Panc1 (cell line): ENCODE measurements around the gene DCAF5. TPM values are rescaled to one million over a fixed set of nuclear protein-coding genes. Genes with fewer than 3 reads are reported as not detected.

Experiments used
- ATAC-seq: fragments of 200-7000 bp; cut with Tn5 transposase; 2 replicates; pipeline ENCODE4 v1.9.1; 2020; ENCODE audit warnings: mild to moderate bottlenecking, moderate library complexity
- BruUV-seq: library from RNA; stranded (reverse); fragments of 400-500 nt; replicated peaks from 2 replicates; lab custom pipeline; 2021; lab: Mats Ljungman, UMichigan
- CTCF ChIA-PET: fragments of 300-600 bp; sonication (Branson Sonifier 250); formaldehyde crosslinking; loops from one replicate; lab custom pipeline; 2022; ENCODE audit warnings: antibody characterized with exemption; lab: Charles Lee
- POLR2A ChIA-PET: fragments of 300-600 bp; sonication (Branson Sonifier 250); formaldehyde crosslinking; loops from one replicate; lab custom pipeline; 2022; ENCODE audit warnings: antibody characterized with exemption; lab: Charles Lee
- DNase-seq: peaks from one replicate; pipeline ENCODE4 v3.0.0-alpha.2; 2010; ENCODE audit warnings: low read depth, low spot score
- H3K27ac ChIP-seq: 2 replicates; pipeline ENCODE4 v1.5.1; 2011; ENCODE audit warnings: mild to moderate bottlenecking, low read length, inconsistent platforms
- H3K27me3 ChIP-seq: fragments of 200-500 bp; sonication (Bioruptor generic); 2 replicates; pipeline ENCODE4 v1.6.0; 2014; ENCODE audit warnings: low read length, inconsistent platforms; ENCODE audit not compliant: control insufficient read depth, insufficient read depth
- H3K36me3 ChIP-seq: fragments of 200-500 bp; sonication (Bioruptor generic); 2 replicates; pipeline ENCODE4 v1.5.1; 2014; ENCODE audit warnings: inconsistent platforms, mild to moderate bottlenecking, low read length, moderate library complexity; ENCODE audit not compliant: control insufficient read depth, insufficient read depth
- H3K4me1 ChIP-seq: 2 replicates; pipeline ENCODE4 v1.5.1; 2011; ENCODE audit warnings: inconsistent platforms, mild to moderate bottlenecking, low read length, moderate library complexity; ENCODE audit not compliant: control insufficient read depth, insufficient read depth
- H3K4me3 ChIP-seq, 2 experiments: 2 replicates each; pipeline ENCODE4 v1.5.1; 2011 to 2012; ENCODE audit warnings: low read depth in 2 of 2, low read length in 2 of 2, mild to moderate bottlenecking in 2 of 2, inconsistent platforms in 1 of 2, moderate library complexity in 1 of 2
- H3K9me3 ChIP-seq: fragments of 200-500 bp; sonication (Bioruptor generic); 2 replicates; pipeline ENCODE4 v1.5.1; 2014; ENCODE audit warnings: low read depth, mild to moderate bottlenecking, inconsistent platforms, low read length, moderate library complexity; ENCODE audit not compliant: control insufficient read depth, insufficient read depth
- CTCF ChIP-seq: fragments of 450-650 bp; IDR thresholded peaks from 2 replicates; pipeline ENCODE4 v1.5.1; 2017; ENCODE audit warnings: mild to moderate bottlenecking
- POLR2AphosphoS5 ChIP-seq: IDR thresholded peaks from 2 replicates; pipeline ENCODE4 v1.6.1; 2012; ENCODE audit warnings: mild to moderate bottlenecking, low read depth, low read length, moderate library complexity
- REST ChIP-seq, 2 experiments: IDR thresholded peaks; 2 replicates each; pipeline ENCODE4 v1.6.1; 2011 to 2012; ENCODE audit warnings: low read depth in 2 of 2, control low read depth in 1 of 2, low read length in 1 of 2, mild to moderate bottlenecking in 1 of 2, moderate library complexity in 1 of 2; ENCODE audit not compliant: insufficient read depth in 1 of 2
- SIN3A ChIP-seq: IDR thresholded peaks from 2 replicates; pipeline ENCODE4 v1.6.1; 2012; ENCODE audit warnings: low read depth, mild to moderate bottlenecking, low read length, moderate library complexity, borderline replicate concordance; ENCODE audit not compliant: insufficient read depth
- TCF7L2 ChIP-seq: IDR thresholded peaks from 2 replicates; pipeline ENCODE4 v1.6.1; 2011; ENCODE audit warnings: mild to moderate bottlenecking, low read depth, low read length, inconsistent platforms
- in situ Hi-C: cut with HindIII; loops from 2 replicates; pipeline ENCODE4 v1.10.0; 2016; ENCODE audit warnings: low sequenced_read_pairs, low pct_unique_long_range_greater_than_20kb
- intact Hi-C: fragments of 100-400 bp; cut with micrococcal nuclease; formaldehyde crosslinking; loops from one replicate; pipeline ENCODE4 v1.10.0; 2022; ENCODE audit not compliant: unreplicated experiment
- total RNA-seq: library from RNA; stranded (reverse); gene quantifications from one replicate; pipeline ENCODE4 v1.2.1, GENCODE V29; 2021; ENCODE audit not compliant: unreplicated experiment

Gene DCAF5
- total RNA-seq, 1 experiment from 2014 or later: 27.6 TPM

GRCh38 chr14:69005432-69006148, 147.3 kb downstream of the DCAF5 start:
- peak; percentile 35 for DNase-seq
- H3K36me3 ChIP-seq: no peaks in the 10 kb centered on the region
- ChIA-PET POLR2A (interaction anchor here (0.7 kb wide), 1 partner anchor 121 kb away, joined by 3 read pairs; no protein-coding TSS in a partner anchor), CTCF (no interaction called here)
- H3K27ac ChIP-seq: no peak overlapping the region
- peaks cover 6% of the 10 kb centered on the region for H3K4me1 ChIP-seq
- intact Hi-C loops: no loop called here
- no peak for TF ChIP-seq SIN3A
- ATAC-seq: peak; percentile 84
- no peaks in the 10 kb centered on the region for H3K9me3 ChIP-seq
- H3K27me3 ChIP-seq: no peaks in the 10 kb centered on the region
- no peak overlapping the region for H3K4me3 ChIP-seq
- in situ Hi-C loops: no loop called here
- BruUV-seq: no TSS peak

GRCh38 chr14:69004731-69005431, 148.0 kb downstream of the DCAF5 start:
- DNase-seq (no peak), ATAC-seq (no peak)
- Histone ChIP-seq H3K27ac (no peak overlapping the region), H3K4me1 (peaks cover 6% of the 10 kb centered on the region), H3K27me3 (no peaks in the 10 kb centered on the region), H3K36me3 (no peaks in the 10 kb centered on the region), H3K4me3 (no peak overlapping the region), H3K9me3 (no peaks in the 10 kb centered on the region)
- BruUV-seq: no TSS peak
- CTCF ChIA-PET: no interaction called here
- POLR2A ChIA-PET: no interaction called here
- TF ChIP-seq POLR2AphosphoS5 (no peak), SIN3A (no peak), CTCF (no peak), REST (IDR thresholded peaks at IDR 0.05; ENCODE audit: insufficient read depth in 1 of 2, low read depth in 2 of 2, low read length in 1 of 2) (no peak), TCF7L2 (no peak)
- in situ Hi-C loops (no loop called here), intact Hi-C loops (no loop called here)

- Histone ChIP-seq H3K27me3 (no peaks in the 10 kb centered on the region), H3K27ac (no peak overlapping the region), H3K4me1 (peaks cover 6% of the 10 kb centered on the region), H3K36me3 (no peaks in the 10 kb centered on the region), H3K9me3 (no peaks in the 10 kb centered on the region), H3K4me3 (no peak overlapping the region)
- in situ Hi-C loops: no loop called here
- no peak for DNase-seq
- intact Hi-C loops: no loop called here
- ATAC-seq: no peak
- TF ChIP-seq TCF7L2 (no peak), REST (IDR thresholded peaks at IDR 0.05; ENCODE audit: insufficient read depth in 1 of 2, low read depth in 2 of 2, low read length in 1 of 2) (no peak), CTCF (no peak), SIN3A (no peak), POLR2AphosphoS5 (no peak)
- ChIA-PET CTCF (no interaction called here), POLR2A (no interaction called here)
- BruUV-seq: no TSS peak
Observed at GRCh38 chr14:69003626-69004025, 149.3 kb downstream of the DCAF5 start.
